Hematopoietic multipotent progenitor cell treated with erythropoietin and hydrocortisone succinate and interleukin-3 and kit ligand, for 15 days (in vitro differentiated cells): ENCODE measurements around the gene CR2.
"Not testable (repeated sequence)": the region's sequence is repeated elsewhere in the genome, so short reads cannot be mapped to it uniquely, and the experiment has no call there.

Experiments
- DNase-seq: peaks from one replicate; pipeline ENCODE4 v3.0.0-alpha.2; 2015; ENCODE audit warnings: low spot score

CR2 gene

GRCh38 chr1:207504438-207504837 is 50.3 kb downstream of the CR2 start:
- DNase-seq: no peak

- no peak for DNase-seq
These were observed 56.3 kb downstream of the CR2 start for GRCh38 chr1:207510444-207510843.

GRCh38 chr1:207514890-207515289 is 60.8 kb downstream of the CR2 start:
- no peak for DNase-seq

GRCh38 chr1:207516729-207517128 is 62.6 kb downstream of the CR2 start:
- no peak for DNase-seq

- no peak for DNase-seq
These were observed 64.6 kb downstream of the CR2 start for GRCh38 chr1:207518608-207519236.

- peak; percentile 95 for DNase-seq
These were observed 65.6 kb downstream of the CR2 start for GRCh38 chr1:207519505-207520399.

- DNase-seq: peak; percentile 83
These were observed 66.5 kb downstream of the CR2 start for GRCh38 chr1:207520400-207521345.

GRCh38 chr1:207525239-207525638 is 71.1 kb downstream of the CR2 start:
- not testable (repeated sequence) for DNase-seq

GRCh38 chr1:207528401-207528800 is 74.3 kb downstream of the CR2 start:
- not testable (repeated sequence) for DNase-seq

- DNase-seq: not testable (repeated sequence)
These were observed 82.1 kb downstream of the CR2 start for GRCh38 chr1:207536263-207536662.
